AG10803 (cell line): ENCODE results near the gene SOX30.
A peak's percentile ranks its signal among the peaks of the same experiment; 100 is the strongest.

ENCODE experiments used
- DNase-seq: peaks from one replicate; pipeline ENCODE4 v3.0.0; 2010; ENCODE audit warnings: low read depth
- H3K4me3 ChIP-seq: 2 replicates; pipeline ENCODE4 v1.5.1; 2011; ENCODE audit warnings: mild to moderate bottlenecking, low read length, control low read depth
- CTCF ChIP-seq: conservative IDR thresholded peaks from 2 replicates; pipeline ENCODE4 v1.5.1; 2011; ENCODE audit warnings: mild to moderate bottlenecking, low read length, control low read depth, inconsistent platforms

Gene SOX30

DNA sequence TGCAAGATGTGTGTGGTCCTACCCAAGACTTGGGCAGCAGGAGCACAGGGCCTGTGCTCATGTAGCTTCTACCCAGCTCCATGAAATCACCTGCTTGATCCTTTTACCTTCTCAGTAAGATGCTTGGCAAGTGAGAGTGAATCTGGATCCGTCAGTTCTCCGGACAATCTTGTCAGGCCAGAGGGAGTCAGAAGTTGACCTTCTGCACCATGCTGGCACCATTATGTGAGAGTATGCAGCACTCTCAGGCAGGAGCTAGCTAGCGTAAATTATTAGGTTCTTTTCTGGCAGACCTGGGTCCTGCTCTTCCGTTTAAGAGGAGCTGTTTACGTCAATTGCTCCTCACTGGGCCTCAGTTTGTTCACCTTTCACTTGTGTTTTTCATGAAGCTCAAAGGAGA, 39.7 kb downstream of the SOX30 start:
- H3K4me3 ChIP-seq, result no peak overlapping the region
- no peak for DNase-seq
- no peak for TF ChIP-seq CTCF

DNA sequence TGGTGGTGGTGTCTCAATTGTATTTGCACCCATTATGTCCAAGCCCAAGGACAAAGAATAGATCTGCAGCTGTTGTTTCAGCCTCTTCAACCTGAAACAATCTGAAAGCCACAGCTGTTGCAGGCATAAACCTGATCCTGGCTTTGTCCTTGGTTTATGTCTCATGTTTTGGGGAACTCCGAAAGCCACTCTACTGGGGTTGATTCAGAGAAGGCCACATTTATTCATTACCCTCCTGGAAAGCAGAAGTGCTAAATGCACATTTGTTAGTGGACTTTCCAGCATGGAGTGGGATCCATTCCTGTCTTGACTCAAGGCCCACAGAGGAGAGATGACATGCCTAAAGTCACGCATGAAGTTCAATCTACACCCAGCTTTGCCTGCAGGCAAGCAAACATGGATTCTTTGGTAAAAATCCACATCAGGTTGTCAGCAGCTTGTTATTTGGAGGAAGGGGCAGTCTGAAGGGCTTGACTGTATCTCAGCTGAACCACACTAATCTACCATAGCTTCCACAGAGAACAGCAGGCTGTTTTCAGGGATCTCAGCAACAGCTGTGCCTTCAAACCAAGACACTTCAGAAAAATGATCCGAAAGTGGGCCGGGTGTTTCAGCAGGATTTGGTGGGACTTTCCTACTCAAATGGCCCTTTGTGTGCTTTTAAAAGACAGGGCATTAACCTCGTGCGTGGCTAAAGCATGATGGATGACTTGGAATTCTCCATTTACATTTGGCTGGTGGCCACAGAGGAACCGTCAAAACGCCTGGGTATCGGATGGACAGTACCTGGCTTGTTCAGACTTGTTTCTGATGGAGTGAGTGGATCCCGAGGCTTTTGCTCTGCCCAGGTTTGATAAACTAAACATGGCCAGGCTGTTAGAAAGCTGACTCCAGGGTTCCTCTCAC, 40.4 kb downstream of the SOX30 start:
- no peak overlapping the region for H3K4me3 ChIP-seq
- no peak for DNase-seq
- TF ChIP-seq CTCF, result no peak

DNA sequence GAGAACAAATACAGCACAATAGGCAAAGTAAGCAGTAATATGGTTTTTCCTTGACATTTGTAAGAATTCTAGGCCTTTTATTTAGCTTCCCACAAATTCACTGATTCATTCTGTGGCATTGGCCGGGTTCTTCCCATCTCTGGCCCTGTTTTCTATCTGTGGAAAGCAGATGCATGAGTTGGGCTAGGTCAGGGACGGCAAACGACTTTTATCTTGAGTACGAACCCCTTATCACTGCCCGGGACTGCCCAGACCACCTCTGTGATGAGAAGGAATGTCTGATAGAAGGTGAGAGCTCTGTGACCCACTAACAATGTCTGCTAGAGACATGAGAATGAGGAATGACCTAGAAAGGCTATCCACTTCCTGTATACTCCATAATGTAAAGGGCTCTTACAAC, 41.2 kb downstream of the SOX30 start:
- no peak for DNase-seq
- H3K4me3 ChIP-seq, result no peak overlapping the region
- TF ChIP-seq CTCF, result no peak

- TF ChIP-seq CTCF, result no peak
- H3K4me3 ChIP-seq, result no peak overlapping the region
- no peak for DNase-seq
These were observed 43.2 kb downstream of the SOX30 start for GRCh38 chr5:157608972-157609565.

GRCh38 chr5:157607371-157608161, 44.7 kb downstream of the SOX30 start:
- no peak for TF ChIP-seq CTCF
- H3K4me3 ChIP-seq, result no peak overlapping the region
- peak; percentile 62 for DNase-seq

DNA sequence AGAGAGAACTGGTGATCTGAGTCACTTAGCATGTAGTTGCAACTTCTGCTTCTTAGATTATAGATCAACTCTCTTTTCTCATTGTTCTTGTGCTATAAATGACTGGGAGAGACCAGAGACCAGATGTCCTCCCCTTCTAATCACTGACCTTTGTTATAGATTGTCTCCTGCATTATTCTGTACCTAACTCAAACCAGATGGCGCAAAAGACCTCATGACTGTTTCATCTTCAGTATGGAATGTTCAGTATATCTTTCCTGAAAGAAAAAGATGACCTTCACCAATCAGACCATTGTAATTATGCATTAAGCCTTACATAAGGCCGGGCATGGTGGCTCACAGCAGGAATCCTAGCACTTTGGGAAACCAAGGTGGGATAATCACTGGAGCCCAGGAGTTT, 46.2 kb downstream of the SOX30 start:
- peak; percentile 22 for DNase-seq
- no peak for TF ChIP-seq CTCF
- no peak overlapping the region for H3K4me3 ChIP-seq
